ENCODE data around the gene MGMT.

MGMT gene

DNA sequence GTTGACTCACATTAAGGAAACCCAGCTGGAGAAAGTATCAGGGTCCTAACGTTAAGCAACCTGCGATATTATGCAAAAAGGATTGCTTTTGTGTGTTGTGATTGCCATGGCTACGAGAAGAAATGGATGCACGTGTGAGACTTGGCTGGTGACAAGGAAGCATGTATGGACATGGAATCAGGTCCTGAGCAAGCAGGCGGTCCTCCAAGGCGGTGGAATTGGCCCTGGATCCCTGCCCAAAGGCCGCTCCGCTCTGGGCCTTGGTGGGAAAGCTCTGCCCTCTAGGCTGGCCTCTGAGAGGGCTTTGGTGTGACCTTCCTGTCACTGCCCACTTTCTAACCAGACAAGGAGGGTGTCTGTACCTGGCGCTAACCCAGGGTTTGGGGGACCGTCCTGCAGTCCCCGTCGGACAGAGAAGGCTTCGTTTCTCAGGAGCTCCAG lies 305.0 kb downstream of the MGMT start:
- H3K9me3 ChIP-seq: no peaks in the 10 kb centered on the region
- H3K9ac ChIP-seq: no peak overlapping the region
- no peak overlapping the region for H3K27ac ChIP-seq
- no peak overlapping the region for H3K4me2 ChIP-seq
- H3K4me1 ChIP-seq: peaks cover 18% of the 10 kb centered on the region
- H4K20me1 ChIP-seq: peaks cover 21% of the 10 kb centered on the region; the same call in 1 of the 2 replicates
- H3K4me3 ChIP-seq: no peak overlapping the region
- no peaks in the 10 kb centered on the region for H3K27me3 ChIP-seq
- TF ChIP-seq Cebpa-rat (IDR thresholded peaks at IDR 0.05): no peak
- peaks cover 66% of the 10 kb centered on the region for H3K36me3 ChIP-seq

DNA sequence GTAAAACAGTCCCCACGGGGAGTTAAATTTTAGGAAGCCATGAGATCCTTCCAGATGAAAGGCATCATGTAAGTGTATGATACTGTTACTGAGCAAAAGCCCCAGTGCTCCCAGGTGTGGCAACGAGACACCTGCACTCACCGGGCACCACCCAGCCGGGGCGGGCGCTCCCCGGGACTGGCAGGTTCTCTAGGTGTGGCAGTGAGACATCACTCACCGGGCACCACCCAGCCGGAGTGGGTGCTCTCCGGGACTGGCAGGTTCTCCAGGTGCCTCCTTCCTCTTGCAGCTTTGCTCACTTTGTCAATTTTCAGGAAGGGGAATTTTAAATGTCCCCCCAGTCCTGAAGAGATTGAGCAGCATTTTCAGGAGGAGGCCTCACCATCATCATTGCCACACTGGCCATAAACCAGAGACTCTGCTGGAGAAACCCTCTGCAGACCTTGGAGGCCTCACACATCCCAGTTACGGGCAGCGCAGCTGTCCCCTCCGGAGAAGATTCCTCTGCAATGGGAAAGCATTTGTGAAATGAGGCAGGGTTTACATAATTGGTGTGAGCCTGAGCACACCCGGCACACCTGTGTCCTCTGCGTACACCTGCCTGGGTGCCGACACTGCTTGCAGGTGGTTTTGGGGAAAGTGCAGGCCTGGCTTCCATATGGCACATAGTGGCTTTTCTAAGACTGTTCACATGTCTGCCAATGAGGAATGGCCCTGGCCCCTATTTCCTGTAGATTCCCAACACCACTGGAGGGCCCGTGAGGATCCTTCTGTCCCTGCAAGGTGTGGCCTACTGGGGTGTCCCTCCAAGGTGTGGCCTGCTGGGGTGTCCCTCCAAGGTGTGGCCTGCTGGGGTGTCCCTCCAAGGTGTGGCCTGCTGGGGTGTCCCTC lies 305.7 kb downstream of the MGMT start:
- H3K27ac ChIP-seq: no peak overlapping the region
- peaks cover 16% of the 10 kb centered on the region; the same call in 1 of the 2 replicates for H4K20me1 ChIP-seq
- H3K4me1 ChIP-seq: peaks cover 18% of the 10 kb centered on the region
- H3K4me3 ChIP-seq: no peak overlapping the region
- H3K27me3 ChIP-seq: no peaks in the 10 kb centered on the region
- no peak overlapping the region for H3K9ac ChIP-seq
- H3K4me2 ChIP-seq: no peak overlapping the region
- TF ChIP-seq Cebpa-rat (IDR thresholded peaks at IDR 0.05): no peak
- no peaks in the 10 kb centered on the region for H3K9me3 ChIP-seq
- H3K36me3 ChIP-seq: peaks cover 62% of the 10 kb centered on the region

DNA sequence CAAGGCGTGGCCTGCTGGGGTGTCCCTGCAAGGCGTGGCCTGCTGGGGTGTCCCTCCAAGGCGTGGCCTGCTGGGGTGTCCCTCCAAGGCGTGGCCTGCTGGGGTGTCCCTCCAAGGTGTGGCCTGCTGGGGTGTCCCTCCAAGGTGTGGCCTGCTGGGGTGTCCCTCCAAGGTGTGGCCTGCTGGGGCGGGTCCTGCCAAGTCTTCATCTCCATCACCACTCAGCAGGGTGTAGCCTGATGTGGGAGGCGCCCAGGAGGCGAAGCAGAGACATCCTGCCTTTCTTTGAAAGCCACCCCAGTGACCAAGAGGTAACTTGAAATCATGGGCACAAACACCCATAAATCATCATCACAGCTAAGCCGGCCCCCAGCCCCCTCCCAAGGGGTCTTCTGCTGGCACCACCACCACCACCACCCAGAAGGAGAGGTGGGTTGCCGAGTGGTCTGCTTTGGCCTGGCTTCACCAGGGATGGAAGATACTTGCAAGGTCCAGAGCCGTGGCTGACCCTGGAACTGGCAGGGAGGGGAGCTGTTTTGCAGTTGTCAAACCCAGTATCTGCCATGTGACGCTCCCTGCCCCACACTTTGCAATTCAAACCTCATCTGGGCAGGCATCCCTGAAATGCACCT lies 306.4 kb downstream of the MGMT start:
- peaks cover 16% of the 10 kb centered on the region; the same call in 1 of the 2 replicates for H4K20me1 ChIP-seq
- H3K27ac ChIP-seq: no peak overlapping the region
- H3K9me3 ChIP-seq: no peaks in the 10 kb centered on the region
- no peak overlapping the region for H3K9ac ChIP-seq
- peaks cover 18% of the 10 kb centered on the region for H3K4me1 ChIP-seq
- H3K4me2 ChIP-seq: no peak overlapping the region
- peaks cover 55% of the 10 kb centered on the region for H3K36me3 ChIP-seq
- H3K27me3 ChIP-seq: no peaks in the 10 kb centered on the region
- TF ChIP-seq Cebpa-rat (IDR thresholded peaks at IDR 0.05): no peak
- H3K4me3 ChIP-seq: no peak overlapping the region

DNA sequence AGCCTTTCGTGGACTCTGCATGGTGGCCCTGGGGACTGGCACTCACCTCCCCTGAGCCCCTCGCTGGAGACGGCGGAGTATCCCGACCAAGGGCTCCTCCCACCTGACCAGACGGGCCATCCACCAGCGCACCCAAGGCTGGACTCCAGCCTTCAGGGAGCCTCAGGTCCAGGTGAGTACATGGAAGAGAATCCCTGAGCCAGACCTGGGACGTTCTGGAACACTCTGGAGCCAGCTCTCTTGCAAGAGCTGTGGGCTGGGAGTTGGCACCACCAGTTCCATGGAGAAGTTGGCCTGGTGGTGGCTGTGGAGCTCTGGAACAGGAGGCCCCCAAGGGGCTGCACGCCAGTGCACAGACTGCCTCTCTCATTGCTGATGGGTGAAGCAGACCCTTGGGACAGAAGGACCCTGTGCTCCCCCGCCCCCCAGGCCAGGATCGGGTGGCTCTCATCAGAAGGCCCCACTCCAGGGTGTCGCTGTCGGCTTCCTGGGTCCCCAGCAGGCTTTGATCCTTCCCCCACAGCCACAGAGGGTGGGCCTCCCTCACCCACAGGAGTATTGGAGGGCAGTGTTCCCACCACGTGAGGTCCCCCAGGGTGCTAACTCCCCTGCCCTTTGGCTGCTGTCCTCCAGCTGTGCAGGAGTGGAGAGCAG lies 307.2 kb downstream of the MGMT start:
- Histone ChIP-seq H3K9ac (no peak overlapping the region), H3K4me3 (no peak overlapping the region), H3K27ac (0 out of 2 replicates have a peak overlapping the region, but pooled peaks have one; percentile 6), H3K36me3 (peaks cover 52% of the 10 kb centered on the region), H3K9me3 (no peaks in the 10 kb centered on the region), H3K4me2 (no peak overlapping the region), H3K4me1 (peaks cover 18% of the 10 kb centered on the region), H4K20me1 (peaks cover 16% of the 10 kb centered on the region; the same call in 1 of the 2 replicates), H3K27me3 (no peaks in the 10 kb centered on the region)
- TF ChIP-seq Cebpa-rat (IDR thresholded peaks at IDR 0.05): no peak

DNA sequence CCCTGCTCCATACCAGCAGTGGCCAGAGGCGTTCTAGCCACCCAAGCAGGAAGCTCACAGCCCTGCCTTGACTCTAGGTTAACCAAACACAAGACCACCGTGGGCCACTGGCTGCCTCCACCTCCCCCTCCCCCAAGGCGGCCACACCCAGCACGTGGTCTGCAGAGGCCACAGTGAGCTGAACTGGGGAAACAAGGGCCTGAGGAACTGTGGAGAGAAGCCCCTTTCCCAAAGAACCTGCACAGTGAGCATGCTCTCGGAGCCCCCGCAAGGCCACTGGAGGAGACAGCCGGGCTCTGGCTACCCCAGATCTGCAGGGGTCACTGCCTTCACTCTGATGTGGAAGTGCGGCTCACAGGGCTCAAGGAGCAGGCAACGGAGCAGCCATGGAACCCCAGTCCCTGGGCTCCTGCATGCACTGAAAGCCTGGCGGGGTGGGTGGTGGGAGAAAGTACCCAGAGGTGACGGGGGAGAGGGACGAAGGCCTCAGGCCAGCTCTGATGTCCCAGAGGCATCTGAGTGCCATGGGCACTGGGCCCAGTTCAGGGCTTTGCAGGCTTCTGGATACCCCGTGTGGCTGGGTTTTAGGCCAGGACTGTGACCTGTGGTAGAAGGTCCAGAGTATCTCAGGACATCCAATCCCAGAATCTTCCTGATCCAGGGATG lies 307.8 kb downstream of the MGMT start:
- no peak for TF ChIP-seq Cebpa-rat (IDR thresholded peaks at IDR 0.05)
- Histone ChIP-seq H3K4me3 (no peak overlapping the region), H3K27me3 (no peaks in the 10 kb centered on the region), H3K9ac (no peak overlapping the region), H3K9me3 (no peaks in the 10 kb centered on the region), H3K27ac (0 out of 2 replicates have a peak overlapping the region, but pooled peaks have one; percentile 6), H4K20me1 (peaks cover 16% of the 10 kb centered on the region; the same call in 1 of the 2 replicates), H3K4me2 (no peak overlapping the region), H3K36me3 (peaks cover 46% of the 10 kb centered on the region; the same call in 1 of the 2 replicates), H3K4me1 (peaks cover 18% of the 10 kb centered on the region)

DNA sequence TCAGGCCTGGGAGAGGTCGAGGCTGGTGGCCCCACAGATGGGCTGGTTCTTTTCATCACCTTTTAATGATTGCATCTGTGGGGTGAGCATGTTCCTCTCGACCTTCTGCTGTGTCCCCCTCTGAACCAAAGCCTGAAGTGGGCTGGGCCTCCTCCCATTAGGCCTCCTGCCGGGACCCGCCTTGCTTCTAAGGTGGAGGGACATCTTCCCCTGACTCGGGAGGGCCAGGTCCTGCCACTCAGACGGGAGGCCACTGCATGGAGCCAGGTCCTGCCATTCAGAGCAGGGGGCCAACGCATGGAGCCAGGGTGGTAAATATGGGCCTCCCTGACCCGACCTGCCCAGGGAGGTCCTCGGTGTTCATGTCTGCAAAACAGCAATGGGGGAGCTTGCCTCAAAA lies 308.6 kb downstream of the MGMT start:
- Histone ChIP-seq H3K4me2 (no peak overlapping the region), H3K9me3 (no peaks in the 10 kb centered on the region), H3K4me3 (no peak overlapping the region), H3K4me1 (peaks cover 13% of the 10 kb centered on the region), H3K27ac (no peak overlapping the region), H3K36me3 (peaks cover 40% of the 10 kb centered on the region; the same call in 1 of the 2 replicates), H4K20me1 (peaks cover 10% of the 10 kb centered on the region; the same call in 1 of the 2 replicates), H3K9ac (no peak overlapping the region), H3K27me3 (no peaks in the 10 kb centered on the region)
- TF ChIP-seq Cebpa-rat (IDR thresholded peaks at IDR 0.05): no peak

DNA sequence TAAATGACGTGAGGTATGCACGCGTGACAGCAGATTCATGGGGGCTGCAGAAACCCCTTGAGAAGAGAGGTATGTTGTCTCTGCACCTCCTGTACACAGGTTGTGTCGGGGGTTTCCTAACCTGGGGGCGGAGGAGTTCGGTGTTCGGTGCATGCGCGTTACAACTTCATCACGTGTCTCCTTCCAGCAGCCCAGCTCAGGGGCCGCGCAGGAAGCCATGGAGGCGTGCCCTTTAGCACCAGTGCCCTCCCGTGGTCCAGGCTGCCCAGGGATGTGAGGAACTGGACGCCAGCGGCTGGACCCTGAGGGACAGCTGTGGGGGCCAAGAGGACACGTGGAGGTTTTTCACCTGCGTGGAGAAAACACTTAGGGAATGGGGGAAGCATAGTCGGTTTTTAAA lies 310.6 kb downstream of the MGMT start:
- Histone ChIP-seq H3K27ac (no peak overlapping the region), H3K27me3 (no peaks in the 10 kb centered on the region), H3K4me2 (no peak overlapping the region), H3K36me3 (peaks cover 26% of the 10 kb centered on the region; the same call in 1 of the 2 replicates), H3K9me3 (no peaks in the 10 kb centered on the region), H3K4me3 (no peak overlapping the region), H3K9ac (no peak overlapping the region), H3K4me1 (0 out of 2 replicates have a peak, but pooled peaks cover 4% of the 10 kb centered on the region), H4K20me1 (no peaks in the 10 kb centered on the region)
- no peak for TF ChIP-seq Cebpa-rat (IDR thresholded peaks at IDR 0.05)

DNA sequence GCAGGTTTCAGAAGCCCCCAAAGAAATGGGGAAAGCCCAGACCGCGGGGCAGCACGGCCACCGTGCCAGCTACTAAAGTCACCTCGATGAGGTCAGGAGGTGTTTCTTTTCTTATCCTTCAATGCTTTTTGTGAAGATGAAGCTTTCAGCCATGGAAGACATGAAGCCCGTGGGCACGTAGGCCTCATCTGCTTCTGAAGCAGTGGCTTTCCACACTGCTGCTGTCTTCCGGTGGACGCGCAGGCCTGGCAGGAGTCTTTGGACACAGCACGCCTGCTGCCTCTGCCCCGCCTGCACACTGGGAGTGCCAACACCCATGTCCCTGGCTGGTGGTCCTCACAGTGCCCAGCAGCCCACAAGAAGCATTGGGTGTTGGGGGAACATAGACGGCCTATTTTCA lies 311.5 kb downstream of the MGMT start:
- H3K27me3 ChIP-seq: no peaks in the 10 kb centered on the region
- peaks cover 17% of the 10 kb centered on the region; the same call in 1 of the 2 replicates for H3K36me3 ChIP-seq
- H3K9me3 ChIP-seq: no peaks in the 10 kb centered on the region
- no peak overlapping the region for H3K27ac ChIP-seq
- H3K9ac ChIP-seq: no peak overlapping the region
- no peak overlapping the region for H3K4me2 ChIP-seq
- TF ChIP-seq Cebpa-rat (IDR thresholded peaks at IDR 0.05): no peak
- H3K4me3 ChIP-seq: no peak overlapping the region
- H3K4me1 ChIP-seq: 0 out of 2 replicates have a peak, but pooled peaks cover 4% of the 10 kb centered on the region
- H4K20me1 ChIP-seq: no peaks in the 10 kb centered on the region

Data from BLaER1 (cell line).